HCT116 (cell line): ENCODE results near the gene MOG.

Experiments
- CEBPB ChIP-seq: IDR thresholded peaks from 2 replicates; pipeline ENCODE4 v1.6.1; 2012; ENCODE audit warnings: low read depth
- CTCF ChIP-seq, 3 experiments: fragments of 200-600 bp in 1 of 3; sonication (generic) in 1 of 3; IDR thresholded peaks in 2 of 3; conservative IDR thresholded peaks in 1 of 3; 2 replicates each; pipeline ENCODE4 v1.5.1; 2012 to 2017; ENCODE audit warnings: low read depth in 2 of 3, low read length in 2 of 3, antibody characterized with exemption in 1 of 3, borderline replicate concordance in 1 of 3, control low read depth in 1 of 3, mild to moderate bottlenecking in 1 of 3, mixed read lengths in 1 of 3, mixed run types in 1 of 3, moderate library complexity in 1 of 3; ENCODE audit not compliant: insufficient read depth in 1 of 3
- EZH2phosphoT487 ChIP-seq: fragments of 200-600 bp; IDR thresholded peaks from 2 replicates; pipeline ENCODE4 v1.6.1; 2018; ENCODE audit warnings: antibody characterized with exemption, borderline replicate concordance
- JUND ChIP-seq: IDR thresholded peaks from 2 replicates; pipeline ENCODE4 v1.6.1; 2012
- MAX ChIP-seq: IDR thresholded peaks from 2 replicates; pipeline ENCODE4 v1.6.1; 2012
- POLR2A ChIP-seq: IDR thresholded peaks from 2 replicates; pipeline ENCODE4 v1.7.0; 2011; ENCODE audit warnings: borderline replicate concordance; ENCODE audit not compliant: insufficient read depth, insufficient read length; ENCODE audit errors: extremely low read depth
- POLR2AphosphoS5 ChIP-seq: IDR thresholded peaks from 2 replicates; pipeline ENCODE4 v1.6.1; 2011; ENCODE audit warnings: mild to moderate bottlenecking, low read depth, low read length, moderate library complexity
- RAD21 ChIP-seq: IDR thresholded peaks from 2 replicates; pipeline ENCODE4 v1.6.1; 2012; ENCODE audit warnings: low read depth, mild to moderate bottlenecking
- SIN3A ChIP-seq: IDR thresholded peaks from 2 replicates; pipeline ENCODE4 v1.6.1; 2012; ENCODE audit warnings: low read depth

GRCh38 chr6:29619578-29620160, 37.2 kb upstream of the MOG start:
- no peak for TF ChIP-seq SIN3A
- no peak for TF ChIP-seq CTCF (IDR thresholded peaks at IDR 0.05 in 2 of 3, conservative IDR thresholded peaks at IDR 0.05 in 1 of 3; ENCODE audit: borderline replicate concordance in 1 of 3, insufficient read depth in 1 of 3, low read depth in 2 of 3, low read length in 2 of 3)
- TF ChIP-seq EZH2phosphoT487, result no peak
- TF ChIP-seq POLR2A, result no peak
- TF ChIP-seq POLR2AphosphoS5, result no peak
- no peak for TF ChIP-seq CEBPB
- no peak for TF ChIP-seq JUND
- no peak for TF ChIP-seq RAD21
- no peak for TF ChIP-seq MAX
